ENCODE data around the gene ZWILCH.

ZWILCH gene

DNA sequence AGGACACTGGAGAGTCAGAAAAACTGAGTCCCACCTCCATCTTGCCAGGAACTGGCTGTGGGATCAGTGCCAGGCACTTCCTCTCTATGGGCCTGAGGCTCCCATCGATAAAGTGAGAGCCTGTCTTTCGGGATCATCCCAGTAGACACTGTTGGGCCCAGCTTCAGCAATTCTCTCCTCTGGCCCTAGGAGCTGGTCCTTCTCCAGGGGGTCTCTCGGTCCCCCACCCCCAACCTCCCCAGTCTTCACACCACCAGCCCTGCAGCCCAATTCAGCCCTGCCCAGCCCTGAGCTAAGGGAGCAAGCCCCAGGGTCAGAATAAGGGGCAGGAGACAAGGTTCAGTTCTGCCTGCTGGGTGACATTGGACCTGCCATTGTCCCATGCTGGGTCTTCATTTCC lies 65.2 kb downstream of the ZWILCH start:
- Histone ChIP-seq H3K79me2 (ENCODE audit: insufficient read depth, low read length) (no peaks in the 10 kb centered on the region), H4K20me1 (ENCODE audit: insufficient read depth, low read length) (no peaks in the 10 kb centered on the region), H3K36me3 (ENCODE audit: insufficient read depth, low read length) (no peaks in the 10 kb centered on the region), H3K4me1 (ENCODE audit: insufficient read depth, low read length, severe bottlenecking) (peaks cover 3% of the 10 kb centered on the region), H3K27me3 (ENCODE audit: insufficient read depth, low read length) (no peaks in the 10 kb centered on the region), H3K4me3 (ENCODE audit: low read depth, low read length, poor library complexity, severe bottlenecking) (no peak overlapping the region), H3K9ac (ENCODE audit: low read length) (no peak overlapping the region), H3K9me2 (ENCODE audit: low read depth, low read length) (no peaks in the 10 kb centered on the region), H3K9me3 (ENCODE audit: low read length) (no peaks in the 10 kb centered on the region), H3K4me2 (ENCODE audit: low read length) (no peak overlapping the region), H2AFZ (ENCODE audit: low read length) (no peak overlapping the region), H3K27ac (ENCODE audit: low read depth, low read length, poor library complexity, severe bottlenecking) (no peak overlapping the region), H3F3A (ENCODE audit: insufficient read depth, low read length) (no peaks in the 10 kb centered on the region)
- TF ChIP-seq EZH2 (IDR thresholded peaks at IDR 0.05; ENCODE audit: borderline replicate concordance, low read length) = no peak

DNA sequence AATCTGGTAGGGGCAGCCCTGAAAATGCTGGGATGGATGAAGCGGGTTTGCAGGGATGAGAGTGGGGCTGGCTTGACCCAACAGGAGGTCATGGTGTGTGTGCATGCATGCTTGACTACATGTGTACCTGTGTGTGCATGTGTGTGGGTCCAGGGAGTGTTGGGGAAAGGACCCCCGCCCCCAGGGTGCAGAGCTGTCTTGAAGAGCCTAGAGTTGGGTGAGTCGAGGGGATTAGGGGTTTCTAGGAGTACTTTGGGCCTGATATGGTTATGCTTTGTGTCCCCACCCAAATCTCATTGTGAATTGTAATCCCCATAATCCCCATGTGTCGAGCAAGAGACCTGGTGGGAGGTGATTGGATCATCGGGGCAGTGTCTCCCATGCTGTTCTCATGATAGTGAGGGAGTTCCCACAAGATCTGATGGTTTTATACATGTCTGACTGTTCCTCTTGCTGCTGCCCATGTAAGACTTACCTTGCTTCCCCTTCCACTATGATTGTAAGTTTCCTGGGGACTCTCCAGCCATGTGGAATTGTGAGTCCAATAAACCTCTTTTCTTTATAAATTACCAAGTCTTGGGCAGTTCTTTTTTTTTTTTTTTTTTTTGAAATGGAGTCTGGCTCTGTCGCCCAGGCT lies 65.8 kb downstream of the ZWILCH start:
- TF ChIP-seq, protein P1, sequence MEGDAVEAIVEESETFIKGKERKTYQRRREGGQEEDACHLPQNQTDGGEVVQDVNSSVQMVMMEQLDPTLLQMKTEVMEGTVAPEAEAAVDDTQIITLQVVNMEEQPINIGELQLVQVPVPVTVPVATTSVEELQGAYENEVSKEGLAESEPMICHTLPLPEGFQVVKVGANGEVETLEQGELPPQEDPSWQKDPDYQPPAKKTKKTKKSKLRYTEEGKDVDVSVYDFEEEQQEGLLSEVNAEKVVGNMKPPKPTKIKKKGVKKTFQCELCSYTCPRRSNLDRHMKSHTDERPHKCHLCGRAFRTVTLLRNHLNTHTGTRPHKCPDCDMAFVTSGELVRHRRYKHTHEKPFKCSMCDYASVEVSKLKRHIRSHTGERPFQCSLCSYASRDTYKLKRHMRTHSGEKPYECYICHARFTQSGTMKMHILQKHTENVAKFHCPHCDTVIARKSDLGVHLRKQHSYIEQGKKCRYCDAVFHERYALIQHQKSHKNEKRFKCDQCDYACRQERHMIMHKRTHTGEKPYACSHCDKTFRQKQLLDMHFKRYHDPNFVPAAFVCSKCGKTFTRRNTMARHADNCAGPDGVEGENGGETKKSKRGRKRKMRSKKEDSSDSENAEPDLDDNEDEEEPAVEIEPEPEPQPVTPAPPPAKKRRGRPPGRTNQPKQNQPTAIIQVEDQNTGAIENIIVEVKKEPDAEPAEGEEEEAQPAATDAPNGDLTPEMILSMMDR (IDR thresholded peaks at IDR 0.05; ENCODE audit: low read length) = no peak
- TF ChIP-seq EZH2 (IDR thresholded peaks at IDR 0.05; ENCODE audit: borderline replicate concordance, low read length) = no peak
- Histone ChIP-seq H3K27me3 (ENCODE audit: insufficient read depth, low read length) (no peaks in the 10 kb centered on the region), H3K4me3 (ENCODE audit: low read depth, low read length, poor library complexity, severe bottlenecking) (no peak overlapping the region), H3K36me3 (ENCODE audit: insufficient read depth, low read length) (no peaks in the 10 kb centered on the region), H3K79me2 (ENCODE audit: insufficient read depth, low read length) (no peaks in the 10 kb centered on the region), H3K9ac (ENCODE audit: low read length) (no peak overlapping the region), H3K27ac (ENCODE audit: low read depth, low read length, poor library complexity, severe bottlenecking) (no peak overlapping the region), H3K4me1 (ENCODE audit: insufficient read depth, low read length, severe bottlenecking) (peaks cover 3% of the 10 kb centered on the region), H3K9me3 (ENCODE audit: low read length) (no peaks in the 10 kb centered on the region), H3K9me2 (ENCODE audit: low read depth, low read length) (no peaks in the 10 kb centered on the region), H4K20me1 (ENCODE audit: insufficient read depth, low read length) (no peaks in the 10 kb centered on the region), H3F3A (ENCODE audit: insufficient read depth, low read length) (no peaks in the 10 kb centered on the region), H3K4me2 (ENCODE audit: low read length) (no peak overlapping the region), H2AFZ (ENCODE audit: low read length) (no peak overlapping the region)

DNA sequence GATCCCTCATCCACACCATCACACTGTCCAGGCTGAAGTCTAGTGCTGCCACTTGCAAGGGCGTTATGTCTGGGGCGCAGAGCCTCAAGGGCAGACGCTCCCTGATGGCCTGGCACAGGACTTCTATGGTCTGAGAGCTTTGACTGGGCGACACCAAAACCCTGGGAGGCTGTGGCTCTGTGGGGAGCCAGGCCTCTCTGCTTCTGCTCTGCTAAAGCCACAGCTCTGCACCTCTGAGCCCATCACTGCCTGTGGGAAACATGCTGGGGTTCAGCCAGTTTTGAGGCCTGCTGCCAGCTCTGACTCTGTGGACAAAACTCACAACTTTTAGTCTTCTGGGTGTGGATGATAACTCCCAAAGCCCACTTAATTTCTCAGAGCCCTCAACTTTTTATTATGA lies 67.0 kb downstream of the ZWILCH start:
- TF ChIP-seq, protein P1 (IDR thresholded peaks at IDR 0.05; ENCODE audit: low read length) = no peak
- TF ChIP-seq EZH2 (IDR thresholded peaks at IDR 0.05; ENCODE audit: borderline replicate concordance, low read length) = no peak
- no peaks in the 10 kb centered on the region for H3K9me2 ChIP-seq (ENCODE audit: low read depth, low read length)
- no peak overlapping the region for H3K4me3 ChIP-seq (ENCODE audit: low read depth, low read length, poor library complexity, severe bottlenecking)
- H3K9me3 ChIP-seq (ENCODE audit: low read length) = no peaks in the 10 kb centered on the region
- H3K4me2 ChIP-seq (ENCODE audit: low read length) = no peak overlapping the region
- no peaks in the 10 kb centered on the region for H3F3A ChIP-seq (ENCODE audit: insufficient read depth, low read length)
- no peaks in the 10 kb centered on the region for H3K79me2 ChIP-seq (ENCODE audit: insufficient read depth, low read length)
- no peaks in the 10 kb centered on the region for H3K4me1 ChIP-seq (ENCODE audit: insufficient read depth, low read length, severe bottlenecking)
- H3K36me3 ChIP-seq (ENCODE audit: insufficient read depth, low read length) = no peaks in the 10 kb centered on the region
- no peaks in the 10 kb centered on the region for H3K27me3 ChIP-seq (ENCODE audit: insufficient read depth, low read length)
- no peak overlapping the region for H2AFZ ChIP-seq (ENCODE audit: low read length)
- no peak overlapping the region for H3K9ac ChIP-seq (ENCODE audit: low read length)
- H4K20me1 ChIP-seq (ENCODE audit: insufficient read depth, low read length) = no peaks in the 10 kb centered on the region
- no peak overlapping the region for H3K27ac ChIP-seq (ENCODE audit: low read depth, low read length, poor library complexity, severe bottlenecking)

GRCh38 chr15:66573348-66573718 lies 68.2 kb downstream of the ZWILCH start:
- no peak overlapping the region for H3K9ac ChIP-seq (ENCODE audit: low read length)
- no peak overlapping the region for H3K27ac ChIP-seq (ENCODE audit: low read depth, low read length, poor library complexity, severe bottlenecking)
- no peaks in the 10 kb centered on the region for H3K36me3 ChIP-seq (ENCODE audit: insufficient read depth, low read length)
- H3K9me2 ChIP-seq (ENCODE audit: low read depth, low read length) = no peaks in the 10 kb centered on the region
- no peaks in the 10 kb centered on the region for H4K20me1 ChIP-seq (ENCODE audit: insufficient read depth, low read length)
- no peaks in the 10 kb centered on the region for H3K27me3 ChIP-seq (ENCODE audit: insufficient read depth, low read length)
- no peaks in the 10 kb centered on the region for H3K79me2 ChIP-seq (ENCODE audit: insufficient read depth, low read length)
- no peaks in the 10 kb centered on the region for H3F3A ChIP-seq (ENCODE audit: insufficient read depth, low read length)
- no peak overlapping the region for H2AFZ ChIP-seq (ENCODE audit: low read length)
- no peaks in the 10 kb centered on the region for H3K9me3 ChIP-seq (ENCODE audit: low read length)
- no peak overlapping the region for H3K4me2 ChIP-seq (ENCODE audit: low read length)
- TF ChIP-seq, protein P1 (IDR thresholded peaks at IDR 0.05; ENCODE audit: low read length) = no peak
- no peak for TF ChIP-seq EZH2 (IDR thresholded peaks at IDR 0.05; ENCODE audit: borderline replicate concordance, low read length)
- no peaks in the 10 kb centered on the region for H3K4me1 ChIP-seq (ENCODE audit: insufficient read depth, low read length, severe bottlenecking)
- no peak overlapping the region for H3K4me3 ChIP-seq (ENCODE audit: low read depth, low read length, poor library complexity, severe bottlenecking)

All from OCI-LY1 (cell line).